ENCODE data around the gene RUBCN.

The RUBCN gene

DNA sequence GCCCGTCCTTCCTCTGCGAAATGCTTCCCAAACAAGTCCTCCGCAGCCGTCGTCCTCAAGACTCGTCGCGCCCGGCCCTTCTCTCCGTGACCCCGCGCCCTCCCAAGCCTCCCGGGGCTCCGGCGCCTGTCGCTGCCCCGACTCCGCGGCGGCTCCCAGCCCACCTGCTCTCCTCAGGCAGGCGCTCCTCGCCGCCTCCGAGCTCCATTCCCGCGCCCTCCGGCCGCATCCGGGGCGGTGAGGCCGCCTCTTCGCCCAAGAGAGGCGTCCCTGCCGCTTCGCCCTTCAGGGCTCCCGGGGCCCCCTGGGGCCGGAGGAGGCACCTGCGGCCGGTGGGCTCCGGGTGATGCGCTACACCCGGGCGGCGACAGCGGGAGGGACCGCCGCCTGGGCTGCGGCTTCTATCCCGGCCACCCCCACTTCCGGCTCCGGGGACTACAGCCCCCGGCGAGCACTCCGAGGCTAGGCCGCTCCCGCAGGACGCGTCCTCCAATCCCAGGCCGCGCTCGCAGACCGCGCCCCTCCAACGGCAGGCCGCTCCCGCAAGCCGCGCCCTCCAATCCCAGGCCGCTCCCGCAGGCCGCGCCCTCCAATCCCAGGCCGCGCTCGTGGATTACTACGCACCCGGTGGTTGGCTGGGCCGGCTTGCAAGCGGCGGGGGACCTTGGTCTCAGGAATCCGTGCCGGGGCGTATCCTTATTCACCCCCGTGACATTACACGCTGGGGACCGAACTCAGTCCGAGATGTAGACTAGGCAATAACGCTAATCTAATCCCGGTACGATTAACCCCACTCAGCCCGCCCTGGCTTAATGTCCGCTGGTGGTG lies at the start of gene RUBCN:
RUBCN (minus strand) TSS at position 414 of the 828 bp plus-strand sequence; CDS start at position 229, 185 bp downstream.
- peak; percentile 90 to 94 for DNase-seq (ENCODE audit: low read depth in 2 of 2)

DNA sequence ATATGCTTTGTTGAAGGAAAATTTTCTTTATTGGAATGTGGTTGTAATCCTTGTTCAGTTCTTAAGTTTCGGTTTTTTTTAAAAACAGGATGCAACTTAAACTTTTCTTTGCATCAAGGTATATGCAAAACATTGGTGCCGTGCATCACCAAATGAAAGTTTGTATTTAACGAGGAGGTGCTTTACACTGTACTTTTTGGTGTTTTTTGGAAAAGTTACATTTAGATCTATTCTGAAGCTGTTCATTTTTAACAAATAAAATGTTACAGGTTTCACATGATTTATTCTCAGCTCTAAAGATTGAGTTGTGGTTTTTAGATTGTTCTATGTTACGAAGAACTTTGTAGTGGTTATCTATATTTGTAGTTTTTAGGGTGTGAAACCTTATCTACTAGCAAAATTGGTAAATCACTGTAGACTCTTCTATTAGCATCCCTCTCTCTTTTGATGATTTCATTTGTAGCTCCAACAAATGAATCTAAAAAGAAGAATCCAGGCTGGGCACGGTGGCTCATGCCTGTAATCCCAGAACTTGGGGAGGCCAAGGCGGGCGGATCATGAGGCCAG lies 47.4 kb upstream of the RUBCN start:
- DNase-seq (ENCODE audit: low read depth in 2 of 2) = no peak

DNA sequence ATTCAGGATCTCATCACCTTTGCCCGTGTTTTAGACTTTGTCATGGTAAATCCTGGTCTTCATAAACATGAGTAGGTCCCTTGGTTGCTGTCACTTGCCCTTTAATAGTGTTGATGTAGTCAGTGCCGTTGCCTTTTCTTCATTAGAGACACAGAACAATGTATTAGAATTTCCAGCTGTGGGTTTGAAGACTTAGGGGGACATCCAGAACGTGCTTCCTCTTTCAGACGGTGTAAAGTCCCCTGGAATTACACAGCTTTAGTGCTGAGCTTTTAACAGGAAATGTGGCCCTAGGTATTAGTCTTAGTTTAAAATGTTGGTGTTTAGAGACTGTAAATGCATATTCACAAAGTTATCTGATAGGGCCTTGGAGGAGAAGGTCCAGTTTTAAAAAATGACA lies 45.5 kb upstream of the RUBCN start:
- DNase-seq (ENCODE audit: low read depth in 2 of 2) = no peak

DNA sequence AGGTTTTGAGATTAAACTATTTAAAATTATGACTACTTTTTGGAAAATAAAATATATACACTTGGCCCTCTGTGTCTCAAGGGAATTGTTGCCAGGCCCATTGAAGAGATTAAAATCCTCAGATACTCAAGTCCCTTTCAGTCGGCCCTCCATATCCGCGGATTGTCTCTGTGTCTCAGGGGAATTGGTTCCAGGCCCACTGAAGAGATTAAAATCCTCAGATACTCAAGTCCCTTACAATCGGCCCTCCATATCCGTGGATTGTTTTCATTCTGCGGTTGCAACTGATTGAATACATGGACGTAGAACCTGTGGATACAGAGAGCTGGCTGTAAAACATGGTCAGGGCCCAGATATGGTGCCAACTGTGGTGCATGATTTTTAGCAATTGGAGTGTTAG lies 38.6 kb upstream of the RUBCN start:
- no peak for DNase-seq (ENCODE audit: low read depth in 2 of 2)

DNA sequence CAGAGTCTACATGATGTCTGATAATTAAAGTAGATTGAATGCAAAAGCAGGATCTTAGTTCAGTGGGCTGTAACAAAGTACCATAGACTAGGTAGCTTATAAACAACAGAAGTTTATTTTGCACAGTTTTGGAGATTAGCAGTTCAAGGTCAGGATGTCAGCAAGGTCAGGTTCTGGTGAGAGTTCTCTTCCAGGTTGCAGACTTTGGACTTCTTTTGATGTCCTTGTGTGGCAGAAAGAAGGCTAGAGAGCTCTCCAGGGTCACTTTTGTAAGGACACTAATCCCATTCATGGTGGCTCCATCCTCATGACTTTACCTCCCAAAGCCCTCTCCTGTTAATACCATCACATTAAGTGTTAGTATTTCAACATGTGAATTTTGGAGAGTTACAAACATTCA lies 25.1 kb upstream of the RUBCN start:
- DNase-seq (ENCODE audit: low read depth in 2 of 2) = no peak

DNA sequence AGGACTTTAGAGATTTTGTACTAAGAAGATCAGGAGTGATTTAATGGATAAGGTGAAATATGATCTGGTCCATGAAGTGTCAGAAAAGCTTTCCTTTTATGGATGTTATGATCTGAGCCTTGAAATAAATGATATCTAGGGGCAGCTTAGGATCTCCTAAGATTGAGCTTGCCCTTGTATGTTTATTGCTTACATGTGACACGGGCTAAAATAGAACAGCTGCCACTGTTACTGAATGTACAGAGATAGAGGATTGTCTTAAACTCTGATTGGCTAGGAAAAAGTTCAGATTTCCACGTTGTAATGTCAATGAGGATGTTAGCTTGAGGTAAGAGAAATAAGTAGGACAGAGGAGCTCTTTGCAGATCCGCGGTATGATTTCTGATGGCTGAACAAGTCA lies 21.8 kb upstream of the RUBCN start:
- no peak for DNase-seq (ENCODE audit: low read depth in 2 of 2)

DNA sequence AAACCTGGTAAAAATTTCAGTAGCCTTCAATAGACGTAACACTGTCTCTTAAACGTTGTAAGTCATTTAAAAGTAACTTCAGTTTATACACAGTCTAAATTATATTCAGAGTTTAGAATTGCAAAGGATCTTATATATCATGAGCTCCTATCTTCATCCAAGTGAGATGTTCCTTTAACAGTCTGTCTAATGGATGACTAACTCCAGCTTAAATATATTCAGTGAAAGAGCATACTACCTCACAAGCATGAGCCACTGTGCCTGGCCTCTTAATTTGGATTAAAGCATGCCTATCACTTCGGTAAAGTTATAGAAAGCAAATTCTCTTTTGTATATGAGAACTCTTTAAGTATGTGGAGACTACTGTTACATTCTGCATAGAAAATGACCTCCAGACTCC lies 20.0 kb upstream of the RUBCN start:
- no peak for DNase-seq (ENCODE audit: low read depth in 2 of 2)

DNA sequence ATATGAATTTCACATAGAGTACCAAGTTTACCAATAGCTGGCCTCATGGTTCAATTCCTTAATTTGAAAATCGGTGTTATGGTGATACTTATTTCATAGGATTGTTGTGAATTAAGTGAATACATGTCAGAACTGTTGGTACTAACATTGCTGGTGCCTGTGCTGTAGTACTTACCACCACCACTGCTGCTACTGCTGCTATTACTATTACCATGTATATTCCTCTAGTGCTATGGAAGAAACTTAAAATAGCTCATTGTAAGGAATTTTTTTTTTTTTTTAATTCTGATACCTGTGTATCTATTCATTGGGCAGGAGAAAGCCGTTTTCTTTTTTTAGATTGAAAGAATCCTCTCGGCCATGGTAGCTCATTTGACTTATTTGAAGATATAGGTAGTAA lies 16.6 kb upstream of the RUBCN start:
- no peak for DNase-seq (ENCODE audit: low read depth in 2 of 2)

DNA sequence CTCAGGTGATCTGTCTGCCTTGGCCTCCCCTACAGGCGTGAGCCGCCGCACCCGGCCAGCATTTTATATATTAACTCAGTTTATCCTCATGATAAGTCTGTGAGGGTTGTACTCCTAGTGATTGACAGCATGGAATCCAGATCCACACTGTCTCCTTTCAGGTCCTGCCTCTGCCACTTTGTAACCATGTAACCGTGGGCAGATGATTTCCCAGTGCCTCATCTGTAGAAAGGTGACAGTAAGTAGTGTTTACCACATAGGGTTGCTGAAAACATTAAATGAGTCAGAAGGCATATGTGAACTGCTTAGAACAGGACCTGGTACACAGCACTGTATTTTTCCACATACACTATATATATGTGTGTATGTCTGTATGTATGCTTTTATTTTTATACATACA lies 15.4 kb upstream of the RUBCN start:
- no peak for DNase-seq (ENCODE audit: low read depth in 2 of 2)

DNA sequence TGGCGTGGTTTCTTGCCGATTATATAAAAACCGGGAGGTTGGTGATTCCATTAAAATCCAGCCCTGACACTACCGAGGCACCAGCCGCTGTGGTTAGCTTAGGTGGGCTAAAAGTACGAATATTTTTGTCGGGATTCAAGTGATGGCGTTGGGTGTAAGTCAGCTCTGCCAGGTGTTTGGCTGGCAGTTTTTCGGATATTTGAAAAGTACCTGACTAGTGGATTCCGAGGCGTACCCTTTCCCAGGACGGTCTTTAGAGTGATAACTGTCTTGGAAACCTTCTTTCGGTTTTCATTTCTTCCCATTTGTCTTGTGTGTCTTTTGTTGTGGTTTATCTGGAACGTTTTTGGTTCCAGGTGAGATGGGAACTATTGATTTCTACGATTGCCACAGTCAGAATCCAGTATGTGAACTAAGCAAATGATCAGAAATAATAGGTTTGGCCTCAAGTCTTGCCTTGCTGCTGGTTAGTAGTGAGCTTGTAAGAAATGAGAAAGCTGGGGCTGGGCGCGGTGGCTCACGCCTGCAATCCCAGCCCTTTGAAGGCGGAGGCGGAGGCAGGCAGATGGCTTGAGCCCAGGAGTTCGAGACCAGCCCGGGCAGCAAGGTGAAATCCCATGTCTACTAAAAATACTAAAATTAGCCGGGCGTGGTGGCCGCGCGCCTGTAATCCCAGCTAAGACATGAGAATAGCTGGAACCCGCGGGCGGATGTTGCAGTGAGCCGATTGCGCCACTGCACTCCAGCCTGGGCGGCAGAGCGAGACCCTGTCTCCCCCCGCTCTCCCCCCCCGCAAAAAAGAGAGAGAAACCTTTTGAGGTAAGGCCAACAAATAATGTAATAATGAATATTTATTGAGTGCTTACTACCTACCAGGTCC lies 14.4 kb upstream of the RUBCN start:
- peak; percentile 23 to 30 for DNase-seq (ENCODE audit: low read depth in 2 of 2)

DNA sequence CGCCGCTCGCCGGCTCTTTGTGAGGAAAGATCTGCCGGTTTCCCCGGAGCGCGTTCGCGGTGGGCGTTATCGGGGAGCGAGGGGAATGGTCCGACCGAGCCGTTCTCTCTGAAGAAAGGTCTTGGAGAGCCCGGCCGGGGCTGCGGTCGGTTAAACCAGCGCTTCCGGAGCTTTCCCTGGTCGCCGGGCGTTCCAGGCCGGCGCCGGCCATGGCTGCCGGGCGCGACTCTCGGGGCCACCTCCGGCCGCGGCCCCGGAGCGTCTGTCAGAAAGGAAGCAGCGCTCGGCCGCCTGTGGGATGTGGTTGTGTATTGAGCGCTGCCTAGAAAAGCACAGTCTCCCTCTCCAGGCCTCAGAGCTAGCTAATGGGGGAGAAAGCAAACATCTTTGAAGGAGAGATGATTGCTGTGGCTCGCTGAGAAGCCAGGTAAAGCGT lies 13.7 kb upstream of the RUBCN start:
- peak; percentile 27 to 45 for DNase-seq (ENCODE audit: low read depth in 2 of 2)

DNA sequence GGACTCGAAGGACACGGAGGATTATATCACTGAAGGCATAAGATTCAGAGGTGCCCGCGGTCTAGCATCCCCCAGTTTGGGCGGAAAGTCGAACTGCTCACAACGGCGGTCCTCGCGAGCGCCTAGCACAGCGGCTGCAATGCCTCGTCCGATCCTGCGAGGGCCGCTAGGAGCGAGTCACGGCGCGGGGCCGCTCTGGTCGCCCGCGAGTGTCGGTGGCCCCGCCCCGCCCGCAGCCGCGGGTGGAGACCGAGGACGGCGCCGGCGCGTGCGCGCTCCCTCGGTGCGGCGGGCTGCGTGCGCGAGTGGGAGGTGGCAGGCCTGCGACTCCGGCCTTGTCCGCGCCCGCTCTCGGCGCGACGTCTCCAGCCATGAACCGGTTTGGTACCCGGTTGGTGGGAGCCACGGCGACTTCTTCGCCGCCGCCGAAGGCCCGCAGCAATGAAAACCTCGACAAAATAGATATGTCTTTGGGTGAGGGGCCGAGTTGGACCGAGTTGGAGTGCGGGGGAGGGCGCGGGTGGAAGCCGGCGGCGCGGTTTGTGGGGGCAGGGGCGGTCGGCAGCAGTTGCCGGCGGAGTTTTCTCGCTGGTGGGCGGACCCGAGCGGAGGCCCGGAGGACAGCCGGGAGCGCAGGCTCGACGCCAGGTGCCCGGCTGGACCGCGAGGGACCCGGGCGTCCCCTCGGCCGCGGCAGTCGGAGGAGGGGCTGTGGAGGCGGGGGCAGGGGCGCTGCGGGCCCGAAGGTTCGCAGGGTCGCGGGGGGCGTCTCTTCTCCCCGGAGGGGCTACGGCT lies 13.1 kb upstream of the RUBCN start, which contains the start of gene FYTTD1:
FYTTD1 (plus strand) TSS at position 283 of the 795 bp plus-strand sequence; CDS start at position 372, 89 bp downstream.
- peak; percentile 76 to 82 for DNase-seq (ENCODE audit: low read depth in 2 of 2)

DNA sequence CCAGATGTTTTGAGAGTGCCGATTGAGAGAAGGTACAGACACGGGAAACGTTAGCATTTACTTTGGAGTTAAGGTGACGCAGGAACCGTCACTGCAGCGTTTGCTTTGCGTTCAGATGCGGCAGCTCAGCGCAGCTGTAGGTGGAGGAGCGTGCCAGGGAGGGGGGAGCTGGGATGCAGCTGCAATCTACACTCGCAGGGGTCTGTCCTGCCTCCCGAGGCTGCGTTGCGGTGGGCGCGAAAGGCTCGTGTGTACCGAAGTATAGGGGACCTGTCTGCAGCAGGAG lies 12.6 kb upstream of the RUBCN start:
- peak; percentile 43 to 45 for DNase-seq (ENCODE audit: low read depth in 2 of 2)

DNA sequence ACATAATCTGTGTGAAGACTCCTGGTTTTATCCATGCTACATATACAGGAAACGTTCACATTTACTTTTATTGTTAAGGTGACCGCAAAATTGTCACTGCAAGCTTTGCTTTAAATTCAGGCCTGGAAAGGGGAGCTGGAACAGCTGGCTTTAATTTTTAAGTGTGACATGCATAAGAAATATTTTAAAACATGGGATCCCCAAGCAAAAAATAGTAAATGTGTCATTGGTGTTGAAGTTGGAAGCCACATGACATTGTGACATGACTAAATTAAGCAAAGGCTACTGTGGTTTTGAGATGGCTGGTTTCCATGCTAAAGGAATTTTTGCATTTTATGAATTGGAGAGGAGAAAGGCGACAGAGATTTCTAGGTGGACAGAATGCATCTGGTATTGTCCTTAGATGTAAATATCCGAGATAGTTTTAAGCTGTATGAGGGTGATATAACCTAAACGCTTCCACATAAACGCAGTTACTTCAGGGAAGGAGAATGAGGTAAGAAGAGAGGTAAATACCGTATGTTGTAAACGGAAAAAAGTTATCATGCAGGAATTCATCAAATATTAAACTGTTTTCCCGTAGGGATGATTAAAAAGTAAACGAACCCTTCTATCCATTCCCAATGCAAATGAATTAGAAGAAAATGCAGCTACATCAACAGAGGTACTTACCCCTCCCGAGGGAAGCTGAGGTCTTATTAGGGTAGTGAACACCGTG lies 12.1 kb upstream of the RUBCN start:
- DNase-seq (ENCODE audit: low read depth in 2 of 2) = no peak

DNA sequence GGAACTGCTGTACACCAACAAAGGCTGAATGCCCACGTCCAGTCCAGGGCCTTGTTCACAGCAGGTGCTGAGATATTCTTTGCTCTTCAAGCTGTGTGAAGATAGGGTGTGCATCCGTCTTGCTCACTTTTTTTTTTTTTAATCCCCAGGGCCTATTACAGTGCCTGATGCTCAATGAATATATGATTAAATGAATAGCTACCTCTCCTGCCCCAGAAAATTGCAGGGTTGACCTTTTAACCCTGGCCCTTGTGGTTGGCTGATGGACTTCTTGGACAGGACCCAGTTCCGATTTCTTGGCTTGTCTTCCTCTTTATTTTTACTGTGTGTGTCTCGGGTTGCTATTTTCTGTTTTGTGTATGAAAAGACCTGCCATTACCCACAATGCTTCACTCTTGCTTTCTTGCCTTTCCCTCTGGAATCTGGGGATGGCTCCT lies 10.1 kb upstream of the RUBCN start:
- no peak for DNase-seq (ENCODE audit: low read depth in 2 of 2)

DNA sequence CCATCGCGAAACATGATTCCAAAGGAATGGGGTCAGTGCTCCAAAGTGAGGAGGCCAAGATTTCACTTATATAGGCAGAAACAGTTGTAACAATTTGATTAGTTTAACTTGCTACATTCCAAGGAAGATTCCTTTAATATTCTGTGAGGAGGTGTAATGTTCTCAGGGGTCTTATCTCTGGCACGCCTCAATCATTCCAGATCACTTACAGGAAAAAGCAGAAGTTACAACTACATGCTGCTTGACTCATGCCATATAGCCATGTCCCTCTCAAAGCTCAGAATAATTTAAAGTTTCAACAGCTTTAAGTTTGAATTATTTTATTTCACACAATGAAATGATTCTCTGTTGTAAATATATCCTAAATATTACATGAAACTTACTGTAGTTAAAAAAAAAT lies 9.5 kb upstream of the RUBCN start:
- no peak for DNase-seq (ENCODE audit: low read depth in 2 of 2)

DNA sequence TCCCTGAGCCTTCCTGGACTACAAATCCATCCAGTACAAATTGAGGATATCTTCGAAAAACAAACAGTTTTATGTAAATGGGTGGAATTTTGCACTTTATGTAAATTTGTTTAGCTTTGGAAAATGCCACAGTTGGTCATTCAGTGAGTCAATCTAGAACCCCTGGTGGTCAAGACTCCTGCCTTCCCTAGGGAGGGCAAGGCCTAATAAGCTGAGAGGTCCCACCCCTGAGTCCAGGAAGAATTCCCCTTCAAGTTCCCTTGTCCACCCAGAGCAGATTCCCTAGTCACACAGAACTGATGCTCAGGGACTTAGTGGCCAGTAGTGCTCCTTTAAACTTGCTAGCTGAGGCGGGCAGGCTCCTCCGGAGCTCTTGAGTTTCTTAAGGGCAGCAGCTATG lies 6.1 kb upstream of the RUBCN start:
- no peak for DNase-seq (ENCODE audit: low read depth in 2 of 2)

DNA sequence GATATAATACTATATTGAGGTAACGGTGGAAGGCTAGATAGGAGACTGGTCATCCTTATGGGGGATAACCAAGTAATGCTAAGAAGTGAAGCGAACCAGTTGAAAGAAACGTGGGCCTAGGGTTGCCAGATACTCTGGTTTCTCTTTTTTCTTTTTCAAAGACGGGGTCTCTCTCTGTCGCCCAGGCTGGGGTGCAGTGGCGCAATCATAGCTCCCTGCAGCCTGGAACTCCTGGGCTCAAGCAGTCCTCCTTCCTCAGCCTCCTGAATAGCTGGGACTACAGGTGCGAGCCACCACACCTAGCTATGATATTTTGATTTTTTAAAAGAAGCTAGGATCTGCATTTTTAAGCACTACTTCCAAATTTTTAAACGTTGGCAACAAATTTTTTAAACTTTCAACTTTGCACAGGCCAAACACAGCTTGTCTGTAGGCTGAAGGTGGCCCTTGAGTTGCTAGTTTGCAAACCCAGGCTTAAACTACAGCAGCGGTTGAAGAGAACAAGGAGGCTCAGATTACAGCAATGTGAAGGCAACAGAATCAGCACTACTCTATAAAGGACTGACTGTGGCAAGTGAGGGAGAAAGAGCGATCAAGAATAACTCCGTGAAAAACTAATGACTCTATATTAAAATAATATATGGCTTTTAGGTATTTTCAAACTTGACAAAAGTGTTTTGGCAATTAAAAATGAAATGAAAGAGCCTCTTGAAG lies 1.2 kb upstream of the RUBCN start:
- no peak for DNase-seq (ENCODE audit: low read depth in 2 of 2)

DNA sequence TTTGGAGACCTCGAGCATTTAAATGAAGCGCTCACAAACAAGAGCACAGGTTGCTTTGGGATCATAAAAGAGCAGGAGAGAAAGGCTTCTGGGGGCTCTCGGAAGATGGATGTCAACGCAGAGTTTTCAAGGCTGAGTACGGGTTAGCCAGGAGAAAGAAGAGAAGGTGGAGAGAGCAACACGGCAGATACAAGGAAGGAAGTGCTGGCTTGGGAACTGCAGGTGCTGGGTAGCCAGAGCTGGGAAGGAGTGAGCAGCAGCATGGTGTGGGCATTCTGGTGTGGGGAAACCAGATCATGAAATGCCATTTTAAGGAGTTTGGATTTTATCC lies 580 bp upstream of the RUBCN start:
- DNase-seq (ENCODE audit: low read depth in 2 of 2) = no peak

DNA sequence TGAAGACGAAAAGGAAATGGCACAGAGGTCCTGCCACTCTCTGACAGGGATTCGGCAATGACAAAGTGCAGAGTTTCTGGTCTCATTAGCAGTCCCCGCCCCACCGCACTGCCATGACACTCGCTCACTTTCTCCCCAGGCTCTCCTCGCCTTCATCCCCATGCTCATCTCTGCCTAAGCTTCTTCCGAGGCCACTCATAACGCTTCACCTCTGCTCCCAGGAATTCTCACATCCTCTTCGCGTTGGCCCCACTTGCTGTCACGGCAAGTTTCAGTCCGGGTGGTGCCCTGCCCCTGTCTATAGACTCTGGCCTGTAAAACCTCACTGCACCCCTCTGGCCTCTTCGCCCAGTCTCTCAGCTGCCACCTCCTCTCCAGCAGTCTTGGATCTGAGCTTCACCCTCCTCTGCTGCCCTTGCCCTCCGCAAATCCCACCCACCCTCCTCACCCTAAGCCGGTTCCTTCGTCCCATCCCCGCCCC lies 654 bp downstream of the RUBCN start:
- DNase-seq (ENCODE audit: low read depth in 2 of 2) = peak; percentile 40 to 60
